Measurements from ENCODE around the gene MROH2A.

MROH2A gene

GRCh38 chr2:233838251-233838650 lies 60.1 kb downstream of the MROH2A start:
- DNase-seq, result peak; percentile 38

- no peak for DNase-seq
These were observed 60.8 kb downstream of the MROH2A start for GRCh38 chr2:233838726-233839446.

- peak; percentile 52 for DNase-seq
These were observed 61.3 kb downstream of the MROH2A start for GRCh38 chr2:233839447-233839820.

GRCh38 chr2:233840520-233840919 lies 62.4 kb downstream of the MROH2A start:
- DNase-seq, result no peak

GRCh38 chr2:233841183-233841582 lies 63.1 kb downstream of the MROH2A start:
- DNase-seq, result peak; percentile 35

- peak; percentile 37 for DNase-seq
These were observed 66.1 kb downstream of the MROH2A start for GRCh38 chr2:233844064-233844807.

GRCh38 chr2:233844836-233845235 lies 66.7 kb downstream of the MROH2A start:
- DNase-seq, result no peak

GRCh38 chr2:233845301-233846060 lies 67.4 kb downstream of the MROH2A start:
- DNase-seq, result no peak

GRCh38 chr2:233846387-233847247 lies 68.5 kb downstream of the MROH2A start:
- no peak for DNase-seq

GRCh38 chr2:233847248-233847898 lies 69.2 kb downstream of the MROH2A start:
- DNase-seq, result no peak

- DNase-seq, result no peak
These were observed 70.1 kb downstream of the MROH2A start for GRCh38 chr2:233848276-233848675.

- DNase-seq, result no peak
These were observed 71.6 kb downstream of the MROH2A start for GRCh38 chr2:233849607-233850271.

GRCh38 chr2:233850745-233851144 lies 72.6 kb downstream of the MROH2A start:
- no peak for DNase-seq

GRCh38 chr2:233851169-233851568 lies 73.0 kb downstream of the MROH2A start:
- DNase-seq, result no peak

- no peak for DNase-seq
These were observed 73.9 kb downstream of the MROH2A start for GRCh38 chr2:233852056-233852455.

- no peak for DNase-seq
These were observed 75.2 kb downstream of the MROH2A start for GRCh38 chr2:233853353-233853752.

- DNase-seq, result no peak
These were observed 75.7 kb downstream of the MROH2A start for GRCh38 chr2:233853883-233854240.

- DNase-seq, result peak; percentile 98
These were observed 76.3 kb downstream of the MROH2A start, which contains the start of gene HJURP for GRCh38 chr2:233854241-233854981. Gene HJURP (minus strand): TSS chr2:233854535. CDS start chr2:233854500, 35 bp downstream.

GRCh38 chr2:233855345-233855744 lies 77.2 kb downstream of the MROH2A start:
- no peak for DNase-seq

- DNase-seq, result no peak
These were observed 78.1 kb downstream of the MROH2A start for GRCh38 chr2:233856184-233856583.

Data from islet precursor cell (in vitro differentiated cells).